Stimulated activated CD8-positive, alpha-beta memory T cell treated with anti-CD3 and anti-CD28 coated beads, Interleukin-15, amount 100 ng/mL, for 48 hours (primary cell): ENCODE measurements around the gene VEPH1.

Experiments
- DNase-seq, 2 donors: peaks; one replicate each; pipeline ENCODE4 v3.0.0-alpha.2; 2020; ENCODE audit warnings: low read depth in 2 of 2

The VEPH1 gene

GRCh38 chr3:157502916-157503595 lies at the start of gene VEPH1:
Gene VEPH1, minus strand, starts transcription at chr3:157503416. Its CDS starts 8,067 bp downstream, at chr3:157495349.
- no peak for DNase-seq

DNA sequence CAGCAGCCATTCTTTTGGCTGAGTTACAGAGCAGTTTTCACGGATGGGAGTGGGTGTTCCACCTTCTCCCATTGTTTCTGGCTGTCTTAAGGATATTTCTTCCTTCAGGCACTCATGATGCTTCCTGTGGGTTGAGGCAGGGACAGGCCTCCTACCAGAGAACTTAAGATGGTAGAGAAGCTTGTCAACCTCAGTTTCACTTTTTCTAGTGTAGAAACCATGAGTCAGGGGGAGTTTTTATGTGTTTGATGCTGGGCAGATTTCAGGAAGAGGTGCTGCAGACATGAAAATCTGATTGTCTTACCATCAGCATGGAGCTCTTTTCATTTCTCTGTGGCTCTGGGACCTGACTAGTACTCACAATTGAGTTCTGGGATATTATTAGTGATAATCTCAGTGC lies 48.7 kb upstream of the VEPH1 start:
- no peak for DNase-seq

DNA sequence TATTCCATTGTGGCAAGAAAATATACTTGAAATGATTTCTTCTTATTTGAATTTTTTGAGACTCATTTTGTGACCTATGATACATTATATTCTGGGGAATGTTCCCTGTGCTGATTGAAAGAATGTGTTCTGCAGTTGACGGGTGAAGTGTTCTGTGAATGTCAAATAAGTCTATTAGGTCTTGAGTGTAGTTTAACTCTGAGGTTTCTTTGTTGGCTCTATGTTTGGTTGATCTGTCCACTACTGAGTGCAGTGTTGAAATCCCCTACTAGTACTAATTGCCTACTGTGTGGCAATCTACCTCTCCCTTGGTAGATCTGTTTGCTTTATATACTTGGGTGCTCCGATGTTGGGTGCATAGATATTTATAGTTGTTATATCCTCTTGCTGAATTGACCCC lies 46.3 kb upstream of the VEPH1 start:
- no peak for DNase-seq

DNA sequence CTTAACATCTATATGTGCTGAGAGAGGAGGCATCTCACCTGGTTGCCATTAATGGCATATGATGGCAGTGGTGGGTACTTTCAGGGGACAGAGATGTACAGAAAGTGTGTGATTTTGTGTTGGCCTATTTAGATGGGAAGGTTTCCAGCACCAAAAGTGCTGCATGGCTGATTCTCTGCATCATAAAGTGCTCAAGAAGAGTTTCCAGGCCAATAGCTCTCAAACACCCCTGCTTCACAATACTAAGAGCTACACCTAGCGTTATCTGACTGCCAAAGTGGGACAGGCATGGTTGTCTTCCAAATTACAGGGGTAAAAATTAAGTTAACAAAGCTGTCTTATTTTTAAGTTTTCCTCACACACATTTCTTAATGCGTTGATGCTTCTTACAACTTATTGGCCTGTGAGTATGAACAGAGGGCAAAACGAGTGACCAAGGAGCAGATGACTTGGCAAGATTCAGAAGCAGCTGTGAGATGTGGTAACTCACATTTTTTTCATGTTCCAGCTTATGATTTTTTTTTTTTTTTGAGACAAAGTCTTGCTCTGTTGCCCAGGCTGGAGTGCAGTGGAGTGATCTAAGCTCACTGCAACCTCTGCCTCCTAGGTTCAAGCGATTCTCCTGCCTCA lies 41.4 kb upstream of the VEPH1 start:
- DNase-seq = no peak

GRCh38 chr3:157543501-157544035 lies 40.4 kb upstream of the VEPH1 start:
- DNase-seq = no peak

DNA sequence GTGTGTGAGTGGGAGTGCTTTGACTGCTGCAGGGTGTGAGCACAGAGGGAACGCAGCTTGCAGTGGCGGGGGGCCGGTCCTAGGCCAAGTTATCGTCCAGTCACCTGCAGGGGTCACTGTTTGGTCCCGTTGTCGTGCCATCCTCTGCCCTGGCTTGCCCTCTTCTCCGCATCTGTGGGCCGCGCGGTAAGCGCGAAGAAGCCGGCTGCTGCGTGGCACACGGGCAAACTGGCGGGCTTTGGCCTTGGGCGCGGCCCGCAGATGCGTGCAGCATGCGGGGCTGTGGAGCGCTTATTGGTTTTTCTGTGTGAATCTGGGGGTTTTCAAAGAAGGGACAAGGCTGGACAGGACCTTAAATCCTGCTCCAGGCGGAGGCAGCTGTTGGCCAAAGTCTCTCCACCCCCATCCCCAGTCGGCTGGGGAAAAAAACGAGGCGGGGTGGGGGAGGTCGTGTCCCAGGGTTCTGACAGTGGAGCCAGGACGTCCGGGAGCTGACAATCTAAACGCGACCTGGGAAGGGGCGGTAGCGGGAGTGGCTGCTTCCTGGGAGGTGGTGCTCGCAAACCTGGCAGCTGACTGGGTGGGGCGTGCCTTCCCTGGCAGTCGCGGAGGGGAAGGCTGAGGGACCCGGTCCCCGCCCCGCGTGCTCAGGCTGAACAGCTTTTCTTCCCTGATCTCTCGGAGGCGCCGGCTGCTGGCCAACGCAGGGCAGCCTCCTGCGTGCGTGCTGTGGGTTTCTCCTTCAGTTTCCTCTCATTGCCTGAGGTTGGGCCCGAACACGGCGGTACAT lies 39.7 kb upstream of the VEPH1 start:
- no peak for DNase-seq

DNA sequence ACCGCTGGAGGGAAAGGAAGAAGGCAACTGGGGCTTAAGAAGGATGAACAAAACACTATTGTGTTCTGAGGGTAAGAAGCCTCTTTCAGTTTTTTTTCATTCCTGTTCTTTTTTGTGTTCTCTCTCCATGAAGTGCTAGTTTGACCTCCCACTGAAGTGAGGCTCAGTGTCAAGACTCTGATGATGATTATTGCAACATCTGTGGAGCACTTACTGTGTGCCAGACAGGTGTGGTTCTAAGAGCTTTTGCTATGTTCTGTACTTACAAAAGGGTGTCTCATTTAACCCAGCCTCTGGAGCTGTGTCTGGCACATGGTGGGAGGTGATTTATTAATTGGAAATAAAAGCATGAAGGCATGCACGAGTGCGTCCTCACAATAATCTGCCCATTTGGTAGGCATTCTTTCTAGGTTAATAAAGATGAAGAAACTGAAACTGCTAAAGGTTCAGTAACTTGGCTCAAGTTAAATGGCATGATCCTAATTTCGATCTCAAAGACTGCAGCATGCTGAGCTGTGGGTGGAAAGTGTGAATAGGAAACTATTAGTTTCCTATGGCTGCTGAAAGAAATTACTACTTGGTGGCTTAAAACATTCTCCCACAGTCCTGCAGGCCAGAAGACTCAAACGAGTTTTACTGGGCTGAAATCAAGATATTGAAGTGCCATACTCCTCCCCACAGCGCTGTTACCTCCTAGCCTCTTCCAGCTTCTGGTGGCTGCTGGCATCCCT lies 38.5 kb upstream of the VEPH1 start:
- no peak for DNase-seq

DNA sequence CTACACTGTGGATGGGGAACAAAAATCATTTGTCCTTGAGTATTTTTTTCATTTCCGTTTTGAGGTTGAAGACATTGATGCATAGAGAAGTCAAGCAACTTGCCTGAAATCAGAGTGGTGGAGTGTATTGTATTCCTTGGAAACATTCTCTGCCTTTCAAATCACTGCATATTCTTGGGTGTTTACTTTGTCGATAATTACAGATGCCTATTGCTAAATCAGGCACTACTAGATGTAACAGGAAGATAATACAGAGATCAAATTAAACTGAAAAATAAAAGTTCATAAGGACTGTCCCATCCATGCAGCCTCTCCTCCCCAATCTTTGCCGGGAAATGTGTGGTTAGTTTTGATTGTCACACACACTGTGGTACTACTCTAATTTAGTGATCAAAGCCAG lies 37.4 kb upstream of the VEPH1 start:
- no peak for DNase-seq

DNA sequence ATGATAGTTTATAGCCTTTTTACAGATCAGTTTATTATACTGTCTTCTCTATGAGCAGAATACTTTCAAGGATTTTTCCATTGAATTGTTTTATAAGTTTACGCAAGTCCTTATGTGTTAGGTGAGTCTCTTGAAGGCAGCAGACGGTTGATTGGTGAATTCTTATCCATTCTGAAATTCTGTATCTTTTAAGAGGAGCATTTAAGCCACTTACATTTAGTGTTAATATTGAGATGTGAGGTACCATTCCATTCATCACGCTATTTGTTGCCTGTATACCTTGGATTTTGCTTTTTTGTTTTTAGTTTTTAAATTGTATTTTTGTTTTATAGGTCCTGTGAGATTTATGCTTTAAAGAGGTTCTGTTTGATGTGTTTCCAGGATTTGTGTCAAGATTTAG lies 32.5 kb upstream of the VEPH1 start:
- no peak for DNase-seq

GRCh38 chr3:157534725-157535161 lies 31.5 kb upstream of the VEPH1 start:
- no peak for DNase-seq

DNA sequence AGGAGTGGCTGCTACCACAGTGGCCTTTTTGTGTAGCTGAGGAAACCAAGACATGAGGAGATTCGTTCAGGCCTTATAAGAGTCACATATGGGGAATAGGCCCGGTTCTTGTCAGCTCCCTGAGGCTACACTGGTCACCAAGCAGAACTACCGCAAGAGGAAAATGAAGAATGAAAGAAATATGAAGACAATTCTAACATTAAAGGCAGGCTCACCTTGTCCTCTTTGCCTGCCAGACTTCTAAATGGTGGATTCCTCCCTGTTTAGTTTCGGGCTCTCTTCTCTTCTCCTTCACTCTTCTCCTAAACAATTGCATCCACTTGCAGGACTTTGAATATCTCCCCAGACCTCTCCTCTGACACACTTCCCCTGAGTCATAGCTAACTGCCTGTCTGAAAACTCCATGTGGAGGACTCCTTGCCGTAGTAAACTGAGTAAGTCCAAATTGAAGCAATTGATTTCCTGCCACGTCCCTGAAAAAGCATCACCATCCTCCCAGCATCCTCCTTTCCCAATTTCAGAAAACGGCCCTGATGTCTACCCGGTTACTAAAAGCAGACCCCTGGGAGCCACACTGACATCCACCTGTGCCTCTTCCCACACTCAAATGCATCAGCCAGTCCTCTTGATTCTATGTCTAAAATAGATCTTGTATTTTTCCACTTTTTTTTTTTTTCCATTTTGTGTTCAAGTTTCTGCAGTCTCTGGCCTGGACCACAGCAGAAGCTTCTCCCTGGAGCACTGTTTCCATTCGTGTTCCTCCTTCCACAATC lies 30.3 kb upstream of the VEPH1 start:
- DNase-seq = no peak

- DNase-seq = no peak
Measured at GRCh38 chr3:157532529-157533297, 29.5 kb upstream of the VEPH1 start.

DNA sequence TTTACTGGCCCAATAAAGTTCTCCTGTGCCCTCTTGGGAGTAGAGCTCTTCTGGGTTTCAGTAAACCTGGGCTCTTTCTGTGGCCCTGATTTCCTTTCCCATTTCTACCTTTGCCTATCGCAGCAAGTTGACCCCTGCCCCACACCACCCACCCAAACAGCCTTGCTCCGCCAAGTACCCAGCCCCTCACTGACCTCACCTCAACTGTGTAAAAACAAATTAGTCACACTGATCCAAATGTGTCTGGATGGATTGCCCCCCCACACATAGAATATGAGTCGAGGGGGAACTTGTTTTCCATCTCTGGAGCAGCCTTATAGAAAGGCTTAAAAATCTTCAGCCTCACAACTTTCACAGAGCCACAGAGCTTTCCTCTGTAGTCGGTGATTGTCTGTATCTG lies 28.6 kb upstream of the VEPH1 start:
- DNase-seq = no peak

DNA sequence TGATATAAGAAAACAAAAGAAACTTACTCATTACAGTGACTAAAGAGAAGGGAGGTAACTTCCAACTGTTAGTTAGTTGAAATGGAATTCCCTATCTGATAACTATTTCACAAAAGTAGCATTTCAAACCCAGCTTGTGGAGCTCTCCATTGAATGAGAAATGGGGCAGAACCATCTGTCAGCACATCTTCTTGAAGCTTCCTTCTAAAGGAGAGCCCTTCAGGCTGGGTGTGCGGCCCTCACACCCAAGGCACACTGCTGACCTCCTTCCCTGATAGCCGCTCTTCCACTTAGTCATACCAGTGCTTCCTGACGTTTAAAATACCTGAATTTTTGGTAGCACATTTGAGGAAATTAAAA lies 28.1 kb upstream of the VEPH1 start:
- DNase-seq = no peak

DNA sequence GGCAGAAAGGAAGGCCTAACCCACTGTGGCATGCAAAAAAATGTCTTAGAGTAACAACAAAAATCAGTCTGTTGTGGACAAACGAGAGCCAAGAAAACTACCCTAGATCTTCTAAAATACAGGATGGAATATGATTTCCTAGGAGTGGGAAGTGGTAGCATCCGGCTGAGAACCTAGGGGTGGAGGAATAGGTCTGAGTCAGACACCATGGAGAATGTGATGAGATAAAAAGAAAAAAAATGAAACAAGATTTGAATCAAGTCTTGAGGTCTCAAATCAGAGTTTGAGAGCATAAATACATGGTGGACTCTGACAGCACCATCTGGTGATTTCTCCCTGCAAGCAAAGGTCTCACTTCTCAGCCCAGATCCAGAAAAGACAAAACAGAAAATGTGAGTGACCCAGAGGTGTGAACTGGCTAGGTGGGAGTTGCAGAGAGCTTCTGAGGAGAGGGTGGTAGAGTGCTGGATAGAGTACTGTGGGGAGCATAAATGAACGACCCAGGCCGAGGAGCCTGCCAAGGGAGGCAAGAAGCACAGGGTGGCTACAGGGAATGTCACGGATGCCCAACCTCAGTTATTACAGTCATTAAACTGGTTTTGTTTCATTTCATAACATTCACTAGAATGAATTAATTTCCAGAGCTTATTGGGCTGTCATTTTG lies 27.6 kb upstream of the VEPH1 start:
- no peak for DNase-seq

DNA sequence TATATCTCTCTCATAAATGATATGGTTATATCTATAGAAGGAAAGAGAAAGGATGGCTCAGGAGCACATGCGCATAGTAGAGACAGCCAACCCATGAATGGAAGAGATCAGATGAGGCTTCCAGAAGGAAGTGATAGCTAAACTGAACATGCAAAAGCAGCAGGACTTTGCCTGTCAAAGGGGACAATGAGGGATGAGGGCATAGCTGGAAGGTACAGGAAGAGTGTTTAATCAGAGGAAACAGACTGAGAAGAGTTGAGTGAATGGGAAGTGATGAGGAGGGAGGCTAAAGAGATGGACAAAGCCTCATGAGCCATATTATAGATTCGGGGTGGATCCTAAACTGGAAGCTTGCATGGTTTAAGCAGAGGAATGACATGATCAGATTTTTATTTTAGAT lies 26.5 kb upstream of the VEPH1 start:
- DNase-seq = no peak

DNA sequence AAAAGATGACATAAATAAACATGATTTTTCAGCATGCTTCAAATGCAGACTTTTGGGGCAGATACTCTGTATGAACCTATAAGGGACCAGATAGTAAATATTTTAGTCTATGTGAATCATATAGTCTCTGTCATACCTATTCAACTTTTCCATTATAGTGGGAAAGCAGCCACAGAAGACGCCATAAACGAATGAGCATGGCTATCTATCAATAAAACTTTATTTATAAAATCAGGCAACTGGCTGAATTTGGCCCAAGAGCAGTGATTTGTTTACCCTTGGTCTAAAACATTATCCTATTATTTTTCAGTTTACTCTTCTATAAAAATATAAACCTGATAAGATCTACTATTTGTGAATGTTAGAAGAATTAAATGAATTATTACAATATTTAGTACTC lies 25.9 kb upstream of the VEPH1 start:
- no peak for DNase-seq

DNA sequence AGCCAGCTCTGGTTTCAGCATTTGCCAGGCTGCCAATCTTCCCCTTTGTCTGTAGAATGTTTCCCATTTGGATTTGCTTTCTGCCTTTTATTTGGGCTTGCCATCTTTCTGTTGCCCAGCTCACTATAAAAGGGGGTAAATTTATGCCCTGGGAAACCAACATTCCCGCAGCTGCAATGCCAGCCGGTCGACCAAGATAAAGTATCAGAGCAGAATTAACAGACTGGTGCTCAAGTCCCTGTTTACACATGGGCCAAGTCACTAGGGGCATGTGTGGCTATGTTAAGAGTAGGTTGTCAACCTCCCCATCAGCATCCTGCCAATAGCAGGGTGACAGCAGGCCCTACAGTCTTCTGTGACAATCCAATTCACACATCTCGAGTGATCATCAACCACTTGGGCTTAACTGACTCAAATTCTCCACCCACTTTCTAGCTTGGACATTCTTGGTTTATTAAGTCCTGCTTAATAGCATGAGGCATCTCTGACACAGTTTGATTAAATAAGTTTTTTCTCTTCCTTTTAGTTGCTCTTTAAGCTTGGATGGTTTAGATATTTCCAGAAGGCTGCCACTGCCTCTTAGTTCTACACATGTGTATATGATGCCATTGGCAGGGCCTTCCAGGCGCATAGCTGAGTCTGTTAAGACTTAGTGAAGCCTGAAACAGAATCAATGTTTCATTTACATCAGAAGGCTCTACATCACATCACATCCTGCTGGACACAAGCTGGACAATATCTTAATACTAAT lies 24.1 kb upstream of the VEPH1 start:
- no peak for DNase-seq

DNA sequence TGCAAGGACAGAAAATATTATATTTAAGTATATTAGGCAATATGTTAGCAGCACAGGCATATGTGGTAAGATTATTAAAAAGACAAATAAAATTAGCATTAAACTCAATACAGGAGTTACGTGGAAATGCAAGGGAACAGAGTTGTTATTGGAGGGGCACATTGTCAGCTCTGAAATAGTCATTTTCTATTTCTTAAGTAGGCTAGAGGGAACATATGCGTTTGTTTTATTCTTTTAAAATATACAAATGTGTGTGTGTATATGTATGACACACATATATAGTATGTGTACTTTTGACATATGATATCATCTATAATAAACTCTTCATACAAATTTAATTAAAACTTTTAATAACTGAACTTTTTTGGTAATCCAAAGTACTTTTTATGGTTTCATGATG lies 22.8 kb upstream of the VEPH1 start:
- DNase-seq = no peak
